ENCODE measurements around the gene WDR59.
A peak's percentile ranks its signal among the peaks of the same experiment; 100 is the strongest.

Gene WDR59

GRCh38 chr16:75025761-75026160 lies 40.8 kb upstream of the WDR59 start:
- TF ChIP-seq, protein P1, sequence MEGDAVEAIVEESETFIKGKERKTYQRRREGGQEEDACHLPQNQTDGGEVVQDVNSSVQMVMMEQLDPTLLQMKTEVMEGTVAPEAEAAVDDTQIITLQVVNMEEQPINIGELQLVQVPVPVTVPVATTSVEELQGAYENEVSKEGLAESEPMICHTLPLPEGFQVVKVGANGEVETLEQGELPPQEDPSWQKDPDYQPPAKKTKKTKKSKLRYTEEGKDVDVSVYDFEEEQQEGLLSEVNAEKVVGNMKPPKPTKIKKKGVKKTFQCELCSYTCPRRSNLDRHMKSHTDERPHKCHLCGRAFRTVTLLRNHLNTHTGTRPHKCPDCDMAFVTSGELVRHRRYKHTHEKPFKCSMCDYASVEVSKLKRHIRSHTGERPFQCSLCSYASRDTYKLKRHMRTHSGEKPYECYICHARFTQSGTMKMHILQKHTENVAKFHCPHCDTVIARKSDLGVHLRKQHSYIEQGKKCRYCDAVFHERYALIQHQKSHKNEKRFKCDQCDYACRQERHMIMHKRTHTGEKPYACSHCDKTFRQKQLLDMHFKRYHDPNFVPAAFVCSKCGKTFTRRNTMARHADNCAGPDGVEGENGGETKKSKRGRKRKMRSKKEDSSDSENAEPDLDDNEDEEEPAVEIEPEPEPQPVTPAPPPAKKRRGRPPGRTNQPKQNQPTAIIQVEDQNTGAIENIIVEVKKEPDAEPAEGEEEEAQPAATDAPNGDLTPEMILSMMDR (conservative IDR thresholded peaks at IDR 0.05; ENCODE audit: low read depth, low read length): no peak
- DNase-seq (ENCODE audit: low read depth): peak; percentile 75
- H3K4me3 ChIP-seq (ENCODE audit: low read depth, low read length): no peak overlapping the region

- H3K4me3 ChIP-seq (ENCODE audit: low read depth, low read length): no peak overlapping the region
- TF ChIP-seq, protein P1 (conservative IDR thresholded peaks at IDR 0.05; ENCODE audit: low read depth, low read length): no peak
- no peak for DNase-seq (ENCODE audit: low read depth)
These were observed 39.7 kb upstream of the WDR59 start for GRCh38 chr16:75024594-75024993.

DNA sequence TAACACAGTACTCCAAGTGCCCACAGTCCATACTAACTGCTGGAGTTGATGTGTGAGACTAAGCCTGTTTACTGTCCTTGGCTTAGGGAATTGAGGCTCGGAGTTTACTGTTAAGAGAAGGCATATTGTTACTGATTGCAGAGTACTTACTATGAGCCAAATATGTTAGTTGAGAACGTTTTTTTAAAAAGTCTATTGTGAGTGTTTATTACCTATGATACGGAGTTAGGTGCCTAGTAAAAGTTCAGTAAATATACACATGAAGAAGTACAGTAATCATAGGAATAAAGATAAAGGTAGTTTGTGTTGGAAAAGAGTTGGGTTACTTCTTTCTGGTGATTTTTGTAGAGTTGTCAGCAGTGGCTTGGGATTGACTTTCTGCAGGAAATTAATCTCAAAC lies 39.3 kb upstream of the WDR59 start:
- TF ChIP-seq, protein P1 (conservative IDR thresholded peaks at IDR 0.05; ENCODE audit: low read depth, low read length): no peak
- DNase-seq (ENCODE audit: low read depth): no peak
- no peak overlapping the region for H3K4me3 ChIP-seq (ENCODE audit: low read depth, low read length)

DNA sequence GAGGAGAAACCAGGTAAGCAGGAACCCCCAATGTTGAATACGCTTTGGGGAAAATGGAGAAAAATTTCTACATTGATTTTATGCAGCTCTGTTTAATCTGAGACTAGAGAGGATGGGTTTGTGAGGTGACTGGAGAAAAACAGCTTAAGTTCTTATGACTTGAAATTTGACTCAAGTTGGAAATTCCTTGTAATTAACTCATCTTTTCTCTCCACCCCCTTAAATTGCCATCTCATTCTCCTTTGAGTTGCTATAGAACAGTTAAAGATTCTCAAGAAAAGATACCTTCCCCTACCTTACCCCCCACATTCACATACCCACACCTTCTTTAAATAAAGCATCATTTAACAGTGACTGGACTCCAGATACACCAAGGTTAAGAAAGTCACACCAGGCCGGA lies 38.1 kb upstream of the WDR59 start:
- H3K4me3 ChIP-seq (ENCODE audit: low read depth, low read length): no peak overlapping the region
- TF ChIP-seq, protein P1 (conservative IDR thresholded peaks at IDR 0.05; ENCODE audit: low read depth, low read length): no peak
- DNase-seq (ENCODE audit: low read depth): peak; percentile 62

- TF ChIP-seq, protein P1 (conservative IDR thresholded peaks at IDR 0.05; ENCODE audit: low read depth, low read length): no peak
- no peak for DNase-seq (ENCODE audit: low read depth)
- no peak overlapping the region for H3K4me3 ChIP-seq (ENCODE audit: low read depth, low read length)
These were observed 37.6 kb upstream of the WDR59 start for GRCh38 chr16:75022567-75022966.

- DNase-seq (ENCODE audit: low read depth): no peak
- TF ChIP-seq, protein P1 (conservative IDR thresholded peaks at IDR 0.05; ENCODE audit: low read depth, low read length): no peak
- no peak overlapping the region for H3K4me3 ChIP-seq (ENCODE audit: low read depth, low read length)
These were observed 36.5 kb upstream of the WDR59 start for GRCh38 chr16:75021410-75021809.

DNA sequence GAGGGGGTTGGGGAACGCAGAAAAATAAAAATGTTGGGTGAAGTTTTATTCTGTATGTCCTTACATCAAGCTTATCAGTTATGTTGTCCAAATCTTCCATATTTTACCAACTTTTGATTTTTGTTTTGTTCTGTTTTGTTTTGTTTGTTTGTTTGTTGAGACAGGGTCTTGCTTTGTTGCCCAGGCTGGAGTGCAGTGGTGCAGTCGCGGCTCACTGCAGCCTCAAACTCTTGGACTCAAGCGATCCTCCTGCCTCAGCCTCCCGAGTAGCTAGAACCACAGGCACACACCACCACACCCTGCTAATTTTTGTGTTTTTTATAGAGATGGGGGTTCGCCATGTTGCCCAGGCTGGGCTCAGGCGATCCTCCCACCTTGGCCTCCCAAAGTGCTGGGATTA lies 34.7 kb upstream of the WDR59 start:
- H3K4me3 ChIP-seq (ENCODE audit: low read depth, low read length): no peak overlapping the region
- DNase-seq (ENCODE audit: low read depth): no peak
- TF ChIP-seq, protein P1 (conservative IDR thresholded peaks at IDR 0.05; ENCODE audit: low read depth, low read length): no peak

Data from choroid plexus epithelial cell (primary cell).